ENCODE data around the gene PNPLA7. TPM values are rescaled to one million over a fixed set of nuclear protein-coding genes. Genes with fewer than 3 reads are reported as not detected.

Gene PNPLA7
- total RNA-seq, 1 donor from 2014 or later, result 1.6 TPM

DNA sequence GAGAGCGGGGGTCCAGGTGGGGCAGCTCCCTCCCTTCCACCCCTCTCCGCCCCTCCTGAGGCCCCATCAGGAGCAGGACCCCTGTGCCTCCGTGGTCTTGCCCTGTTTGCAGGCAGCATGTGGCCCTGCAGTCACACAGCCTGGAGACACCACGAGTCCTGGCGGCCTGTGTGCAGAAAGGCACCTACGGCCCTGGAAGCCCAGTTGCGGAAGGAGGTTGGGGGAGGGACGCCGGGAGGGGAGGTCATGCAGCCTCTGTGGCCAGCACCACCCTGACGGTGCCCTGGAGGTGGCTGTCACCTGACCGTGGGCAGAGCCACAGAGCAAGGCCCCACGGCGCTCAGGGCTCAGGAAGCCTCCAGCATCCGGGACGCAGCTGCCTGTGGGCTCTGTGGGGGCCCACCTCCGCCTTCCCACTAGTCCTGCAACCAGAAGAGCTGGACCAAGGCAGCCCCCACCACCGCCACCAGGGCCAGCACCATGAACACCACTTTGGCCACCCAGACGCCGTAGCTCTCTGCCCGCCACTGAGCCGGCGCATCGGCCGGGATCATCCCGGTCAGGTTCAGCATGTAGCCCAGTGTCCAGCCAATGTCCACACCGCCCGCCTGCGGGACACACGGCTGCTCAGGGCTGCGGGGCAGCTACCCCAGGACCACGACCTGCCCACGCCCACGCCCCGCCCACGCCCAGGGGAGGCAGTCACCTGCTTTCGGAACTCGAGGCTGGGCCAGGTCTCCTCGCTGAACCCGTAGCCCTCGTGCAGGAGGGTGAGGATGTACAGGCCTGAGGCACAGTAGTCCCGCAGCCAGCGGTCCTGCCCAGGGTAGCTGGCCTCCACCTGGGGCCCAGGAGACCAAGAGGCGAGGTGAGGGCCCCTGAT is 115.5 kb downstream of the PNPLA7 start:
- H3K36me3 Mint-ChIP-seq (ENCODE audit: low read depth), result no peaks in the 10 kb centered on the region
- no peak overlapping the region for H3K4me3 Mint-ChIP-seq (ENCODE audit: low read depth)
- no peaks in the 10 kb centered on the region for H3K4me1 Mint-ChIP-seq (ENCODE audit: low read depth)
- H3K27ac Mint-ChIP-seq, result no peak overlapping the region
- no peaks in the 10 kb centered on the region for H3K27me3 Mint-ChIP-seq (ENCODE audit: low read depth)
- H3K9me3 Mint-ChIP-seq, result no peaks in the 10 kb centered on the region
- intact Hi-C loops (cut with micrococcal nuclease), result no loop called here
- no peak for DNase-seq (ENCODE audit: low spot score)

GRCh38 chr9:137433916-137434431 is 116.2 kb downstream of the PNPLA7 start:
- intact Hi-C loops (cut with micrococcal nuclease), result no loop called here
- no peaks in the 10 kb centered on the region for H3K9me3 Mint-ChIP-seq
- no peak overlapping the region for H3K4me3 Mint-ChIP-seq (ENCODE audit: low read depth)
- H3K27me3 Mint-ChIP-seq (ENCODE audit: low read depth), result no peaks in the 10 kb centered on the region
- no peak overlapping the region for H3K27ac Mint-ChIP-seq
- H3K36me3 Mint-ChIP-seq (ENCODE audit: low read depth), result no peaks in the 10 kb centered on the region
- no peak for DNase-seq (ENCODE audit: low spot score)
- no peaks in the 10 kb centered on the region for H3K4me1 Mint-ChIP-seq (ENCODE audit: low read depth)

GRCh38 chr9:137433349-137433915 is 116.8 kb downstream of the PNPLA7 start:
- H3K4me1 Mint-ChIP-seq (ENCODE audit: low read depth), result no peaks in the 10 kb centered on the region
- intact Hi-C loops (cut with micrococcal nuclease), result no loop called here
- H3K4me3 Mint-ChIP-seq (ENCODE audit: low read depth), result no peak overlapping the region
- no peak overlapping the region for H3K27ac Mint-ChIP-seq
- no peaks in the 10 kb centered on the region for H3K36me3 Mint-ChIP-seq (ENCODE audit: low read depth)
- H3K9me3 Mint-ChIP-seq, result no peaks in the 10 kb centered on the region
- DNase-seq (ENCODE audit: low spot score), result no peak
- H3K27me3 Mint-ChIP-seq (ENCODE audit: low read depth), result no peaks in the 10 kb centered on the region

DNA sequence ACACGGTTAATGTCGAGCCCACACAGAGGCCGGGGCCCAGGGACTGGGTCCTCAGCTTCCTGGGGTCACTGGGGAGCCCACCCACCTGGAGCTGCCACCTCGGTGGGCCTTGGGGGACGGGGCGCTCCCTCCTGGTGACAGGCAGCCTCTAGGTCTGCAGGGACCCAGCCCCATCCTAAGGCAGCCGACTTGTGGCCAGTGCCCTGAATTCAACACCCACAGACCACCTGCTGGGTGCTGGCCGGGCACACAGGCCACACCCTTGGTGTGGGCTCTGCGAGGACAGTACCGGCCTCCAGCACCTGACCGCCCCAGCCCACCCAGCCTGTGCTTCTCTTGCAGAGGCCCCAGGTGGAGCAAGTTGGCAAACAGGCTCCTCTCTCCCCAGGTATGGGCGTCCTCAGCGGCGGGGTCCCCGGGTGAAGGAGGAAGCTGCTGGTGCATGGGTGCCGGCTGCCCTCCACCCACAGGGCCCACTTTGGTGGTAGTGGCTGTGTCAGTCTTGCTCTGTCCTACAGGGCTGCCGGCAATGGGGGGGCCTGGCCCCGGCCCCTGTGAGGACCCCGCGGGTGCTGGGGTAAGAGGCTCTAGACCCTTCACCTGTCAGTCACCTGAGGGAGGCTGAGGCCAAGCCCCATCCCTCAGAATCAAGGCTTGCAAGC is 117.4 kb downstream of the PNPLA7 start:
- Mint-ChIP-seq H3K36me3 (ENCODE audit: low read depth) (no peaks in the 10 kb centered on the region), H3K4me3 (ENCODE audit: low read depth) (no peak overlapping the region), H3K27ac (no peak overlapping the region), H3K9me3 (no peaks in the 10 kb centered on the region), H3K4me1 (ENCODE audit: low read depth) (no peaks in the 10 kb centered on the region), H3K27me3 (ENCODE audit: low read depth) (no peaks in the 10 kb centered on the region)
- intact Hi-C loops (cut with micrococcal nuclease), result no loop called here
- DNase-seq (ENCODE audit: low spot score), result no peak

DNA sequence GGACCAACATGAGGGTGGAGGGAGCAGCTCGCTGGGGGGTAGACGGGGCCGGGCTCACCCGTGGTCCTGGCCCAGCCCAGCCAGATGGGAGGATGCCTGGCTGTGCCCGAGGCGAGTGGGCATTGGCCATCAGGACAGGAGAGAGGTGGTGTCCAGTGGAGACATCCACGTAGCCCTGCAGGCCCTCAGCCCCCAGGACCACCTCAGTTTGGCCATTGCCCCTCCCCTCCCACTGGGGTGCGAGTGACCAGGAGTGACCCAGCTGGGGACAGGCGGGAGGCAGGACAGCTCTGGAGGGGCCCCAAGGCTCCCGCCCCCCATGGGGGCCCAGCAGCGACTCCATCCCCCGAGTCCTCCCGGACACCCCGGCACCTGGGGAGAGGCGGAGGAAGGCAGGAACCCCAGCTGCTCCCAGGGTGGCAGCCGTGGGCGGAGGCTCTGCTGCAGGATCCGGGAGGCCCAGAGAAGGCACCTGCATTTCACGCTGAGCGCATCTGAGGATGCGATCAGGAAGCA is 118.7 kb downstream of the PNPLA7 start:
- no peak for DNase-seq (ENCODE audit: low spot score)
- Mint-ChIP-seq H3K27ac (no peak overlapping the region), H3K9me3 (no peaks in the 10 kb centered on the region), H3K36me3 (ENCODE audit: low read depth) (no peaks in the 10 kb centered on the region), H3K4me3 (ENCODE audit: low read depth) (no peak overlapping the region), H3K27me3 (ENCODE audit: low read depth) (no peaks in the 10 kb centered on the region), H3K4me1 (ENCODE audit: low read depth) (no peaks in the 10 kb centered on the region)
- intact Hi-C loops (cut with micrococcal nuclease), result no loop called here

DNA sequence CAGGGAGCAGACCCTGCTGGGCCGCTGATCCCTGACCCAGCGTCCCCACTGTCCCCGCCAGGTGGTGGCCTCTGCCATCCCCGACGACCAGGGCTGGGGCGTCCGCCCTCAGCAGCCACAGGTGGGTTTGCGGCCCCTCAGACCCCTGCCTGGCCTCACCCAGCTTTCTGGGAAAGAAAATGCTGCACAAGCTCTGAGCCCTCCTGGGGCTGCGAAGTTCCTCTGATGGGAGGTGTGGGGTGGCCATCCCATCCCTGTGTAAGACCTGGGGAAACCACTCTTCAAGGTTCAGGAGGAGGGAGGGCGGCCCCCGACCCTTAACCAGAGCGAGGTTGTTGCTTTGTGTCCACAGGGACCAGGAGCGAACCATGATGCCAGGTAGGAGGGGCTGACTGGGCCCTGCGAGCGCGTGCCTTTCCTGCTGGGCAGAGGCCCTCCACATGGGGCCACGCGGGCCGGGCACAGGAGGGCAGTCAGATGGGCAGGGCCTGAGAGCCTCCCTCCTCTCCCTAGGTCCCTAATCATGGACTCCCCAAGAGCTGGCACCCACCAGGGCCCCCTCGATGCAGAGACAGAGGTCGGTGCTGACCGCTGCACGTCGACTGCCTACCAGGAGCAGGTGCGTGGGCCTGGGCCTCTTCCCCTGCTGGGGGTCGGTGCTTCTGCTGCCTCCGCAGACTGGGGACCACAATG is 119.3 kb downstream of the PNPLA7 start:
- DNase-seq (ENCODE audit: low spot score), result no peak
- H3K4me1 Mint-ChIP-seq (ENCODE audit: low read depth), result no peaks in the 10 kb centered on the region
- no peaks in the 10 kb centered on the region for H3K27me3 Mint-ChIP-seq (ENCODE audit: low read depth)
- no peaks in the 10 kb centered on the region for H3K9me3 Mint-ChIP-seq
- H3K36me3 Mint-ChIP-seq (ENCODE audit: low read depth), result no peaks in the 10 kb centered on the region
- H3K27ac Mint-ChIP-seq, result no peak overlapping the region
- H3K4me3 Mint-ChIP-seq (ENCODE audit: low read depth), result no peak overlapping the region
- intact Hi-C loops (cut with micrococcal nuclease), result no loop called here

DNA sequence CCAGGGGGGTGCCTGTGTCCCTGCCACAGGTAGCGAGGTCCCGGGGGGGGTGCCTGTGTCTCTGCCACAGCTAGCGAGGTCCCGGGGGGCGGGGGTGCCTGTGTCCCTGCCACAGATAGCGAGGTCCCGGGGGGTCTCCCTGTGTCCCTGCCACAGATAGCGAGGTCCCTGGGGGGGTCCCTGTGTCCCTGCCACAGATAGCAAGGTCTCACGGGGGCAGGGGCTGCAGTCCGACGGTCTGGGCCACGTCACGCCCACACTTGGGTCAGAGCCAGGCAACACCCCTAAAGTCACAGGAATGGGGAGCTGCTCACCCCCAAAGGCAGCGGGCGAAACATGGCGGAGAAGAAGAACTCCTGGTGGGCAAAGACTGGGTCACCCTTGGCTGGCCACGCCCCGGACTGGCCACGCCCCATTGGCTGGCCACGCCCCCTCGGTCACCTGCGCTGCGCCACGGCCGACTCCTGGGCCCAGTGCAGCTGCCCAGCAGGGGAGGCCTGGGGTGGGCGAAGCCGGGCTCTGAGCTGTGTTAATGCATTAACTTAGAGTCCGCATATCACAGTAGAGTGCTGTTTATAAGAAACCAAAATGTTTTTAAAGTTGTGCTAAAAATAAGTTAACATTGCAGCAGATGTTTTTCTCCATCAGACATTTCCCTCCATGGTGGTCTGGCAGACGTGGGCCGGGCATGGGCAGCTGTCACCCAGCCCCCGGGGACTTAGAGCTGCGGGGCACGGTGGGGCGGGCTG is 120.1 kb downstream of the PNPLA7 start:
- no peaks in the 10 kb centered on the region for H3K9me3 Mint-ChIP-seq
- no peaks in the 10 kb centered on the region for H3K4me1 Mint-ChIP-seq (ENCODE audit: low read depth)
- intact Hi-C loops (cut with micrococcal nuclease), result loop anchor here (10.0 kb wide), 1 partner anchor 105 kb away; no protein-coding TSS in a partner anchor
- DNase-seq (ENCODE audit: low spot score), result no peak
- H3K27me3 Mint-ChIP-seq (ENCODE audit: low read depth), result no peaks in the 10 kb centered on the region
- no peak overlapping the region for H3K27ac Mint-ChIP-seq
- H3K4me3 Mint-ChIP-seq (ENCODE audit: low read depth), result no peak overlapping the region
- H3K36me3 Mint-ChIP-seq (ENCODE audit: low read depth), result no peaks in the 10 kb centered on the region

DNA sequence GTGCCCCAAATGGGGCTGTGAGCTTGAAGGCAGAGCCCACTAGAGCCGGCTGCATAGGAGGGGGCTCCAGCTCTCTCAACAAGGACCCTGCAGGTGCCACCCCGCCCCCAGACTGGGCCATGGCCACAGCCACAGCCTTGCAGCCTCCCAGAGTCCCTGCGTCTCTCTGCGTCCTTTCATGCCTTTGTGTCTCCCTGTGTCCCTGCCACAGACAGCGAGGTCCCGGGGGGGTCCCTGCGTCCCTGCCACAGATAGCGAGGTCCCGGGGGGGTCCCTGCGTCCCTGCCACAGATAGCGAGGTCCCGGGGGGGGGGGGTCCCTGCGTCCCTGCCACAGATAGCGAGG is 120.7 kb downstream of the PNPLA7 start:
- Mint-ChIP-seq H3K4me3 (ENCODE audit: low read depth) (no peak overlapping the region), H3K27me3 (ENCODE audit: low read depth) (peaks cover 1% of the 10 kb centered on the region), H3K27ac (no peak overlapping the region), H3K36me3 (ENCODE audit: low read depth) (no peaks in the 10 kb centered on the region), H3K9me3 (no peaks in the 10 kb centered on the region), H3K4me1 (ENCODE audit: low read depth) (no peaks in the 10 kb centered on the region)
- intact Hi-C loops (cut with micrococcal nuclease), result loop anchor here (10.0 kb wide), 1 partner anchor 105 kb away; no protein-coding TSS in a partner anchor
- no peak for DNase-seq (ENCODE audit: low spot score)

- no peaks in the 10 kb centered on the region for H3K4me1 Mint-ChIP-seq (ENCODE audit: low read depth)
- no peaks in the 10 kb centered on the region for H3K9me3 Mint-ChIP-seq
- intact Hi-C loops (cut with micrococcal nuclease), result loop anchor here (10.0 kb wide), 1 partner anchor 106 kb away; no protein-coding TSS in a partner anchor
- H3K27ac Mint-ChIP-seq, result no peak overlapping the region
- no peak for DNase-seq (ENCODE audit: low spot score)
- peaks cover 4% of the 10 kb centered on the region for H3K27me3 Mint-ChIP-seq (ENCODE audit: low read depth)
- H3K36me3 Mint-ChIP-seq (ENCODE audit: low read depth), result no peaks in the 10 kb centered on the region
- no peak overlapping the region for H3K4me3 Mint-ChIP-seq (ENCODE audit: low read depth)
These were observed 121.2 kb downstream of the PNPLA7 start for GRCh38 chr9:137428841-137429545.

DNA sequence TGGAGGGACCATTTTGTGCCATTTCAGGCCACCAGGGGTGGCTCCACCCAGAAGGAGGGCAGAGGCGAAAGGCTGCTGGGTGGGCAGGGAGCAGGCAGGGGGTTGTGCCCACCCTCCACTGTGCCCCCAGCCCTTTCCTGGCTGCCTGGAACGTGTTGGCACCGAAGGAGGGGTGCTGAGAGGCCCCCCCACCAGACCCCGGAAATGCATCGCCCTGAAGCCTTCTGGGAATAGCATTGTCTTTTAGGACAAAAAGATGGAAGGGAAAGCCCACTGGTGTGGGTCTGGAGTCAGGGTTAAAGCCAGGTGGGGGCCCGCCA is 121.9 kb downstream of the PNPLA7 start:
- Mint-ChIP-seq H3K27ac (no peak overlapping the region), H3K4me3 (ENCODE audit: low read depth) (no peak overlapping the region), H3K4me1 (ENCODE audit: low read depth) (no peaks in the 10 kb centered on the region), H3K9me3 (no peaks in the 10 kb centered on the region), H3K27me3 (ENCODE audit: low read depth) (peaks cover 4% of the 10 kb centered on the region), H3K36me3 (ENCODE audit: low read depth) (no peaks in the 10 kb centered on the region)
- intact Hi-C loops (cut with micrococcal nuclease), result loop anchor here (10.0 kb wide), 1 partner anchor 107 kb away; no protein-coding TSS in a partner anchor
- DNase-seq (ENCODE audit: low spot score), result no peak

GRCh38 chr9:137427454-137428310 is 122.5 kb downstream of the PNPLA7 start:
- no peaks in the 10 kb centered on the region for H3K9me3 Mint-ChIP-seq
- intact Hi-C loops (cut with micrococcal nuclease), result loop anchor here (10.0 kb wide), 1 partner anchor 107 kb away; no protein-coding TSS in a partner anchor

More at GRCh38 chr9:137427454-137428310, 122.5 kb downstream of the PNPLA7 start:
- Mint-ChIP-seq H3K27me3 (ENCODE audit: low read depth) (peaks cover 4% of the 10 kb centered on the region), H3K36me3 (ENCODE audit: low read depth) (no peaks in the 10 kb centered on the region), H3K4me1 (ENCODE audit: low read depth) (no peaks in the 10 kb centered on the region), H3K27ac (no peak overlapping the region), H3K4me3 (ENCODE audit: low read depth) (no peak overlapping the region)
- DNase-seq (ENCODE audit: low spot score), result no peak
